Fibroblast of peridontal ligament (primary cell): ENCODE measurements around the gene RBMS3.

Source experiments
- DNase-seq: peaks from one replicate; pipeline ENCODE4 v3.0.0-alpha.2; 2010; ENCODE audit errors: extremely low read depth

Gene RBMS3

GRCh38 chr3:29936766-29937165 is 655.9 kb downstream of the RBMS3 start:
- no peak for DNase-seq

DNA sequence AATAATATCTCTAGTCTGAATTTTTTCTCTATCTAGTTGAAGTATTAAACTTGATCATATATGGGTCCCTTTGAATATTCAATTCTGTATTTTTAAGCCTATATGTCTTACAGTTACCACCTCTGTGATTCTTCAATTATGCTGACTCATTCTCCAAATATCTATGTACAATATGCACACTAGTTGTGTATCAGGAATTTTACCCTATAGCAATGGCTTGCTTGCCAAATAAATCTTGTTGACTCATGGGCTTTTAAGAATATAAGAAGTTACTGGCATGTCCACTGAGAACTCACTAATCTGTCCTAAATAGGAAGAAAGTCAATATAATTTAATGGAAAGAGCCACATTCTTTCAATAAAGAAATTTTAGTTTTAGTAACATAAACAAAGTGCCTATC is 656.3 kb downstream of the RBMS3 start:
- DNase-seq = peak; percentile 9

- DNase-seq = no peak
Observed at GRCh38 chr3:29940759-29941323, 660.0 kb downstream of the RBMS3 start.

DNA sequence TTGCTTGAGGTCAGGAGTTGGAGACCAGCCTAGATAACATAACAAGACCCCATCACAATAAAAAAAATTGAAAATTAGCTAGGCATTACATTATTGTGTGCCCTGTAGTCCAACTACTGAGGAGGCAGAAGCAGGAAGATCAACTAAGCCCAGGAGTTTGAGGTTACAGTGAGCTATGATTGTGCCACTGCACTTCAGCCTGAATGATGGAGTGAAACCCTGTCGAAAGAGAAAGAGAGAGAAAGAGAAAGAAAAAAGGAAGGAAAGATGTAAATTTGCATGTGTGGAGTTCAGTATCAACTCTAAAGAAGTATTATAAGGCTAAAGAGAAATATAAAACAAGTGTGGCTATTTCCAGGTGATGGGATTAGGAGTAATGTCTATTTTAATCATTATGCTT is 661.4 kb downstream of the RBMS3 start:
- no peak for DNase-seq

- no peak for DNase-seq
Observed at GRCh38 chr3:29949131-29949530, 668.3 kb downstream of the RBMS3 start.

DNA sequence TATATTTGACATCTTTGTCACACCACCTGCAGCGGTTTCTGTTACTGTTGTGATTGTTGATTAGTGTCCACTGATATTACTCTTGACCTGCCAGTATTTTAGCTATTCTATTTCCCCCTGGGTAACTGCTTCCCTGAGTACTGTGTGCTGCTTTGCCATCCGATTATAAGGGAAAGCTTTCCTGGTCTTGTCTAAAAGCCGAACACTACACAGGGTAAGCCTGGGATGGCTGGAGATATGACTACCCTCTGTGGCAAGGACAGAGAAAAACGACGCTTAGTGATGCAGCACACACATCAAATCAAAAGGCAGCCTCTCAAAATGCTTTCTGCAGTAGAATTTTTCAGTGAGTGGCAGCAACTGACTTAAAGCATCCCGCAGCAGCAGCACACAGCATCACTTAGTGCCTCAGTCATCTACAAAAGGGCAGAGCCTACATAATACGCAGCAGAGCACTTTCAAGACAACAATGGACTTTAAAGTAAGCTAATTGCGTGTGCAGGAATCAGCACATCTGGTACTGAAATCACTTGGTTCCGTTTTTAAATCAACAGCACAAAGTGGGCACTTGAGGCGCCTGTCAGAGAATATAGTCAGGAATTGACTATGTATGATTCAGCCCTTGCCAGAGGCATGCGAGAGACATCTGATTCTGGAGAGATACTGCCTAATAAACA is 669.2 kb downstream of the RBMS3 start:
- DNase-seq = no peak

DNA sequence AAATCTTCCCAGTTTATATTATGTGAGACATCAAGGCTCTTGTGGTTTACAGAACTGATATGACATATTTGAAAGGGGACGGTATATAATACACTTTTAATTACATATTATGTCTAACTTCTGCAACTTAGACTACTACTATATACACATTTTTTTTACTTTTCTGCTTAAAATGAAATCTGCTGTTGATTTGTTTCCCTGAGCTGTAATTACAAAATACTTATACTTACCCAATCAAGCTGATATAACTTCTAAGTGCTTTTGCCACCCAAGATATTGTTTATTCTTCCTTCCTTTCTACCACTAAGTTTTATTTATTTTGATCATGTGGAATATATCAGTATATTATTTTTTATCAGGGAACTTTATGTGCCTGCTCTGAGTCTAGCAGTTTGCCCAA is 671.6 kb downstream of the RBMS3 start:
- DNase-seq = no peak

GRCh38 chr3:29955413-29955812 is 674.5 kb downstream of the RBMS3 start:
- DNase-seq = no peak

DNA sequence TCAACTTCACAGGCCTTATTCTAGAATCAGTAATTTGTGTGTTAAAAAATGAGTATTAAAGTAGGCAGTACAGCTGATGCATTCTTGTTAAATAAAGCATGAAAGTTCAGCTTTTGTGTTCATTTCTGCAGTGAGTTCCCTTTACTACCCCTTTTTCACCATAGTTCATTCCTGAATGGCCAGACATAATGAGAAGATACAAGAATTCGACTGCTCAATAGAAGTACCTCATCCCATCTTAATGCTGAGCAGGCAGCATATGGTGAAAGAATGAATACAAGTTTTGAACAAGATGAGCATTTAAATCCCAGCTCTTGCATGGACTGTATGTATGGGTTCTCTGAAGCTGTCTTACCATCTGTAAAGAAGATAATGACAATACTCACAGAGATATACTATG is 677.9 kb downstream of the RBMS3 start:
- DNase-seq = no peak

- DNase-seq = no peak
Observed at GRCh38 chr3:29971895-29972294, 691.0 kb downstream of the RBMS3 start.

- DNase-seq = peak; percentile 85
Observed at GRCh38 chr3:29972320-29972993, 691.6 kb downstream of the RBMS3 start.

DNA sequence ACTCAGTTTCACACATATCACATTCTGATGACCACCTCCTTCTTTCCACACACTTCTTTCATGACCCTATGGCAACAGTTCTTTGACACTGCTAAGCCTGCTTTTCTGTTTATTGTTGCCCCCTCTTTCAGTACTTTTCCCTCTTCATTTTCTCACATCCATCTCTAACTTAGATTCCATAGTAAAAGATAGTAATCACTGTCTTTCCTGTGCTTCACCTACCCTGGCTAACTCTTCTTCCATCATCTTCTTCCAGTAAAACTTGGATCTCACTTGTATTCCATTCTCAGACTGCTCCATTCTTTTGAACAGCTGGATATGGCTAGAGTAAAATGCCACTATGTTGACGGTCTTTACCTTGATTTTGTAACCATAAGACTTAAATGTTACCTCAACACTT is 692.9 kb downstream of the RBMS3 start:
- DNase-seq = no peak

- DNase-seq = no peak
Observed at GRCh38 chr3:29976871-29977270, 696.0 kb downstream of the RBMS3 start.

DNA sequence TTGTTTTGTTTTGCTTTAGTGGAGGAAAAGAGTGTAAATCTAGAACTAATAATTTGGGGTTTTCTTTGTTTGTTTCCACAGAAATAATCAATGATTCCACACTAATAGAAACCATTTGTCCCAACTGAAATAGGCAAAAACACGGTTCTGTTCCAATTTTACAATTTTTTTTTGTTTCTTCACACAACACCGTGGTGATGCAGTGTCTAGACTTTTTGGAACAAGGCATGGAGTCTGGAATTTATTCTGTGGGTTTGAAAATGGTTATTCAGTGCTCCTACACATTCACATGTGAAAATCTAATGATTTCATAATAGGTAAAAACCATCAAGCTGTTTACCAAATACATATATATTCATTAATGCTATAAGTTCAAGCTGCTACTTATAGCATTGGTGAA is 696.5 kb downstream of the RBMS3 start:
- DNase-seq = no peak

DNA sequence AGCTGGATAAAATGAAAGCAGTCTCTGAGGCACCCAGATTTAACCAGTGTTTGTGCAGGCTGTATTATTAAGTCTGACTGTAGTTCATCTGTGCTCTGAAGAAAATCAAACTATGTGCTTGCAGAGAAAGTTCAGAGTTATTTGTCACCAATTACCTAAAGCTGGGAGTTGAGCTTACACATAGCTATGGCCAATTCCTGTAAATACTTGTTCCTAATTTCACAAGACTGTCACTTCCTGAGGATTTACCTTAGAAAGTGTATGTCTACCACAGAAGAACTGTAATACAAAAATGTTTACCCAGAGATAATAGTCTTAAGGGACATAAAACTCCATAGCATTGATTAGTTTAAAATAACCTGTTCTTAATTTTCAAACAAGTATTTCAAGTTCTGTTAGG is 697.2 kb downstream of the RBMS3 start:
- DNase-seq = no peak

GRCh38 chr3:29991198-29991597 is 710.3 kb downstream of the RBMS3 start:
- DNase-seq = no peak

GRCh38 chr3:30002797-30003196 is 721.9 kb downstream of the RBMS3 start:
- DNase-seq = peak; percentile 15

GRCh38 chr3:30003741-30004140 is 722.9 kb downstream of the RBMS3 start:
- no peak for DNase-seq

GRCh38 chr3:30004481-30004880 is 723.6 kb downstream of the RBMS3 start:
- DNase-seq = peak; percentile 43

GRCh38 chr3:30006111-30006510 is 725.2 kb downstream of the RBMS3 start:
- DNase-seq = no peak

DNA sequence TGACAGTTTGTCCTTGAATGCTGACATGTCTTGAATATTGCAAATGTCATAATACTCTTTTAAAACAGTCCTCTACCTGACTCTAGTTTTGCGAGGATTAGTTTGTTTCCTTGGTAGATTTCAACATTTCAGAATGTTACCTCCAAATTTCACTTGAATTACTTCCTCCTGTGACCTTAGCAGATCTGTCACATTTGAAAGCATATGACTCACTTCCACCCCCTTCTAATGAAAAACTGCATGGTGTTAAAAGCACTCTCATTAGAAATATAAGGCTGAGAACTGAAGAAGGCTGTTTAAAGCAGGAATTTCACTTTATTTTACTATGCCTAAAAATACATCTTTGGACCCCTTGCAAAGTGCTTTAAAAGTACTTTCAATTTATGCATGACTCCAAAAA is 726.8 kb downstream of the RBMS3 start:
- no peak for DNase-seq

DNA sequence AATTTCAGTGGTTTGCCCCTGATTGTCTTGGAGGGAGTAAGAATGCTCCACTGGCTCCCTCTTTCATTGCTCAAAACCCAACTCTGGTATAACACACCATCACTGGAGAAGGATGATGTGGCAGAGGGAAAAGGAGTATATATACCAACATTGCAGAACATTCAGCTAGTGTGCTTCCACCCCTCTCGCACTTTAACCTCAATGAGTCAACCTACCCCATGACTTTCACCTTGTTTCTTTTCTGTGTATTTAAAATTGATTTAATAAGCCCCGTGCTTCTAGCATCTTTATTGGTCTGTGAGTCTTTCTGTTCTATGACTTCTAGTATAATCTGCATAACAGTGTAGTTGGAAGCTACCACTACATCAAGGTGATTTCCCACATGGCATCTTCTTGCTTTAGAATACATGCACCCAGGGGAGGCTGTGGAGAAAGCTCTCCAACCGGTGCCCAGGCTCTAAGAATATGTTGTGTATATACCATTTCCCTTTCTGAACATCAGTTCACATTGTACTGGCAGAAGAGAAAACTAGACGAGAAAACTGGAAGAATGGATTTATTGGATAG is 730.4 kb downstream of the RBMS3 start:
- DNase-seq = no peak

- DNase-seq = peak; percentile 77
Observed at GRCh38 chr3:30012941-30013543, 732.2 kb downstream of the RBMS3 start.
